Stimulated activated CD4-positive, alpha-beta T cell treated with anti-CD3 and anti-CD28 coated beads, Interleukin-4, amount 100 ng/mL, for 48 hours (primary cell): ENCODE results near the gene NTRK2.

ENCODE experiments used
- DNase-seq, 2 donors: peaks; one replicate each; pipeline ENCODE4 v3.0.0-alpha.2; 2020; ENCODE audit warnings: low read depth in 2 of 2

Gene NTRK2

DNA sequence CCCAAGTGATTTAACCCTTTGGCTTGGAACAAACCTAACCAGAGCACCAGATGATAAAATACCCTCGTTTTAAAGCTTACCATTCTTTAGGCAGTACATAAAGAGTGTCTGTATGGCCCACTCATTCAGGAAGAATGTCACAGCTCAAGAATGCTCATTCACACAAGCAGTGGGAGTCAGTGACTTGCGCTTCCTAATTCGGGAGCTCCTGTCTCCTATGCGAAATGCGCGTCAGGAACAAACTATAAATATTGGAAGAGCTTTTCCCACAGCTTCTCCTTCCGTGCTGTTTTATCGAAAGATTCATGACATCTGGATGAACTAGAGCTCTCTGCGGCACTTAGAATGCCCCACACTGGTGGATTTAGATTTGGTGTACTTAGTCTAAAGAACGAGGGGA is 66.6 kb downstream of the NTRK2 start:
- DNase-seq, result no peak

DNA sequence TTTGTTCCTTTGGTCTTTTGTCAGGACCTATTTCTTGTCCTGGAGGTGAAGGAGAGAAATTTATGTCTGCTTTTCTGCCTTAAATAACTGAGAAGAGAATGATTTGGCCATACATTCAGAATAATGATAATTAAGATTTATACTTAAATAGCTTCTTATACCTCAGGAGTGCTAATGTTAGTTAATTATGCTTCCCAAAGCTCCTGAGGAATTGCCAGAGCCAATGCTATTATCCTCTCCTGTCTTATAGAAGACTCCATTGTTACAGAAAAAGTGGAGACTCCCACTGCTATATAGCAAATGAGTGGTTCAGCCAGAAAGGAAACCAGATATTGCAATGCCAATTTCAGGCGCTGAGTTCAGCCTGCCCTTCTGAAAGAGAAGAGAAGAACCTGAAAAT is 67.0 kb downstream of the NTRK2 start:
- DNase-seq, result no peak

DNA sequence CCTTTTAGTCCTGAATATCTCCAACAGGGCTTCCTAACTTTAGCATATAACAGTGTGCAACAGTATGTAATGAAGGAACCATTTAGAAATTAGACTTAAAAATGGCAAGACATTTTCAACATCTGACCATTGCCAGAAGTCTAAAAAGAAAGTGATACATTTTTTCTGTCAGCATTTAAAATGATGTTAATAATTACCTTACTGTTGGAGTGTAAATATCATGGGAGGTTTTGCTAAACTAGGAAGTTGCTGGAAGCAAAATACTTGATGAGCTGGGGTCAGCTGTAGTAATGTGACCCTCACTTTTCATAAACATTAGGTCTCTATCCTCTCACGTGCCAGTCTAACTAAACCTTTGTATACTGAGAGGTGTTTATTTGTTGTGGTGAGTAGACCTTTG is 68.8 kb downstream of the NTRK2 start:
- DNase-seq, result no peak

DNA sequence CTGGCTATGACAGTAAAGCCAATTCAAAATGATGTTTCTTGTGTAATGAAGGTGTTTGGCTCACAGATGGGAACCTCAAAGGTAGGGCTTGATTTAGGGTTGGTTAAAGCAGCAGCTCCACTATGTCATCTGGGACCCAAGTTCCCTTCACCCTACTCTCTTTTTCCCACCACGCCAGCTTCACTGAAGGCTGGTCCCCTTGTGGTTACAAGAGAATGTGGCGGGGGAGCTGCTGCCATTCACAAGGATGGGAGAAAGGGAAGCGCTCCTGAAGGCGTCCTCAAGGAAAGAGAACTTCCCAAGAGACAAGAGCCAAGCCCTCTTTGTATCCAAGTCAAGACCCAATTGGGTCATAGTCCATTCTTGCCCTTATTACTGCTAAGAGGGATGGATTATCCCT is 72.7 kb downstream of the NTRK2 start:
- DNase-seq, result no peak

DNA sequence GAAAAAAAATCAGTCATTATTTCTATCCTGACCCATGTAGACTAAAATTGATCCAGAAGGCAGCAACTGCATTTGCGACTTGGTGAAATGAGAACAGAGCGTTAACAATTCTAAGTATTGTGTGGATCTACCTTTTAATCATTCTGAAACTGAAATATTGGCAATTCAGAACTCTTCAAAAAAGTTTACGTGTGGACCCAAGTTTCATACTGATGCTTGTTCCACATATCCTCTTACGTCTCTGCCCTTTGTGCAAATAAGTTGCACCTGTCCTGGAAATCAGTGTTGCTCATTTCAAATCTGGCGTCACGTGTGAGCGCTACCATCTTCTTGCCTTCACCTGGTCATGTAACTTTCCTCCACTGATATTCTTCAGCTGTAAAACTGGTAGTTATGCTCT is 74.7 kb downstream of the NTRK2 start:
- no peak for DNase-seq

DNA sequence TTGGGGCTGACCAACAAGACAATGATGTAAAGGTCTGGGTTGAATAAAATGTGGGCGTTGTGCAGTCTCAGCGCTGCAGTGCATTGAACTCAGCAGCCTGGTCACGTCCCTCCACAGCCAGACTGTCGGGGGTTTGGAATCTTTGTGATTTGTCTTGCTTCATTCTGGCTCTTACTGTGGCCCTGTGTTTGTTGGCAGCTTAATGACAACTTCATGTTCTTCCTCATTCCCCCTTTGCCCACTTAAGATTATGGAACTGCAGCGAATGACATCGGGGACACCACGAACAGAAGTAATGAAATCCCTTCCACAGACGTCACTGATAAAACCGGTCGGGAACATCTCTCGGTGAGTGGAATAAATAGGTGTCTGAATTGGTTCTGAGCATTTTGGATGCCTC is 75.2 kb downstream of the NTRK2 start:
- DNase-seq, result no peak

DNA sequence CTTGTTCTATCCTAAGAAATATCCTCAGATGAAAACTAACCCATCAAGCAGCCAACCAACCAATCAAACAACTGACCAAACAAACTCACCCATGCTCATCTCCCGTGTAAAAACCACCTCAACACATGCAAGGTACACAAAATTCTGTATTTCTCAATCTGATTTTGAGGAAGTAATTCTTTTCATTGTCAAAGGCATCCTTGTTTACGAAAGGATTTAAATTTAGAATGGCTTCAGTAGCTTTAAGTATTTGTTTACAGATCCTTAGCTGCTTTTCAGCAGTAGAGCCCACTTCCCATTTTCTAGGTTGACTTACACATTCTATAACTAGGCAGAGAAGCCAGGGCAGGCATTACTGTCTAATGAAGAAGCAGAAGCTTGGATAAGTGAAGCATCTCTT is 78.6 kb downstream of the NTRK2 start:
- DNase-seq, result no peak

DNA sequence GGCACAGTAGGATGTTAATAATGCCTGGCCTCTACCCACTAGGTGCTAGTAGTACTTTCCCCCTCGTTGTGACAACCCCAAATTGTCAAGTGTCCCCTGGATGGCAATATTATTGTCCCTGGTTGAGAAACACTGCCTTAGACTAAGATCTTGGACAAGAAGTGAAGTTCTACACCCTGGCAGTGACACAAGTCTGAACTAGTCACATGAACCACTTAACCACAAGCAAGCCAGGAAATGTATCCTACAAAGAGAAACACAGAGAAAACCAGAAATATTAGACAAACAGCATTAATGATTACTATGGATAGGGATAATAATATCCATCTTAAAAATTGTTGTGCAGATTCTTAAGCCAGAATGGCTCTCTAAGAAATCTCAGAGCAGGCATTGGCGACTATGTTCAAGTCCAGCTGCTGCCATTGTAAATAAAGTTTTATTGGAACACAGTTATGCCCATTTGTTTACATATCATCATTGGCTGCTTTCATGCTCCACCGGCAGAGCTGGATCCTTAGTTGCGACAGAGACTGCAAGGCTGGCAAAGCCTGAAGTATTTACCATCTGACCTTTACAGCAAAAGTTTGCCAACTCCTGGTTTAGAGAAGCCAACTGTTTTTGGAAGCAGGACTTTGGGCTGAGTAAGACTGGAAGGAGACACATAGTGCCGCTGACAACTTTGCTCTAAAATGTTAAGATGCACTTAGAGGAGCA is 80.8 kb downstream of the NTRK2 start:
- no peak for DNase-seq

DNA sequence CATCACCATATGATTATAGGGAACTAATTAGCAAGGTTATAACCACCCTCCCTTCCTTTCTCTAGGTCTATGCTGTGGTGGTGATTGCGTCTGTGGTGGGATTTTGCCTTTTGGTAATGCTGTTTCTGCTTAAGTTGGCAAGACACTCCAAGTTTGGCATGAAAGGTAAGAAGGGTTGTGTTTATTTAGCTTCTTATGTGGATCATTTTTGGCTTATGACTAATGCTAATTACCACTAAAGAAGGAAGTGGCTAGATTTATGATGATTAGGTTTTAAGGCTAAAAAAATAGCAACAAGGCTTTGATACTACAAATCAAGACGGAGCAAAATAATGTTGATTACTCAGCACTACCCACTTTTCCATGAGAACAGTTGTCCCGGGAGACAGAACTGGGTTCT is 82.4 kb downstream of the NTRK2 start:
- DNase-seq, result no peak

DNA sequence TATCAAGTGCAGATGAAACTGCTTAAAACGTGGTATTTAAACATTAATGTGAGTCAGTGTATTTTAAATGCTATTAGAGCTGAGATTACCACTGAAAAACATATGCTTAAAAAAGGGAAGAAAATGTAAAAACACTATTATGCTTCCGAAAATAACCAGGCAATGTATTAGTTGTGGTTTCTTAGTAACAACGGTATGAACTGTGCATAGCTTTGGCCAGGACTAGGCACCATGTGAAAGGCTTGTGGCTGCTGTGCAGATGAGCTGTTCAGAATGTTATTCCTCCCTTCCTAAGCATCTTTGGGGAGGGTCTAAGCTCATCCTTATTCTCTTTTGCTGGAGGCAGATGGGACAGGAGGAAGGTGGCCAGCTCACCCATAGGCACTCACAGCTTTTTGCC is 84.9 kb downstream of the NTRK2 start:
- DNase-seq, result no peak

DNA sequence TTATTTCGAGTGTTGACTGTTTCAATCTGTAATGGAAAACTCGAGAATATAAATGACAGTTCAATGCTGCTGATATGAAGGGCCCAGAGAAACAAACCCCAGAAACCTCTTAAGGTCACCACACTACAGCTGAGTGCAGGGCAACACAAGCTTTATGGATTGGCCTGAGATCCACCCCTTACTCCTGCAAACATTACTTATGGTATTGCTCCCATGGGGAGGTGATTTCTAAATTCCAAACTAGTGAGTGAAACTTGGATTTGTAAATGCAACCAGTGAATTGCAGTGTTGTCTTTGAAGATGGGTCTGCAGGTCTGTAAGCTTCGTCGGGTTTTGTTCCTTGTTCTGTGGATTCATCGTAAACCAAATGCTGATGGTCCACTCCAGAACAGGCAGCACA is 85.4 kb downstream of the NTRK2 start:
- DNase-seq, result no peak

DNA sequence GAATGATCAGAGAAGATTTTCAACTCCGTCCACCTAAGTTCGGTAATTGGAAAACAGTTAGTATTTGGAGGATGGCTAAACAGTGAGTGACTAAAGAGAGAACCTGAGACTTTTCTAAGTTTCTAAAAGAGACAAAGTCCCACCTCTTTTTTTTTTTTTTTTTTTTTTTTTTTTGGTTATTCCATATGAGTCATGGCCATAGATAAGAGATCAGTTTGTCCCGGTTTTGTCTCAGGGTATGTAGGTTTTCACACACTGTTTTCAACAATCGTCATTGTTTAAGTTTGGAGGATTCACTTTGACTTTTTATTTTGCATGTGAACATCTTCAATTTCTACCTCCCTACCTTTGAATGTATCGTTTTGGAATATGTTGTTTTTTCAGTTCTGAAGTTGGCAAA is 85.9 kb downstream of the NTRK2 start:
- DNase-seq, result no peak

DNA sequence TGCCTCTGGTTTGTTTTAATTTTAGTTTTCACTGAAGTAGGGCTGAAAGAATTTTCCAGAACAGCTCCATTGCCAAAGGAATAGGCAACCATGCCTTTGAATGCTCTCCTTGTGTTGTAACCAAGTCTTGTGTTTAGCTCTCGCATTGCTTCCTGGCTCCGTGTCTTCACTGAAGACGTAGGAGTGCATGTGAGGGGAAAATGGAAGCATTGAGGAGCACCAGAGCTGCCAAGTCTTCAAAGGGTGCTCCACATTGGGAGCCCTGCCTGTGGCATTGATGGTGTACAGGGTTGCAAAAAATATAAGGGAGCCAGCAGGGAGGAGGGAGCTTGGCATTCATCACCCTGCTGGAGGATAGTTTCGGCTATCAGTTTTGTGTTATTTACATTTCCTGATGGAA is 86.6 kb downstream of the NTRK2 start:
- no peak for DNase-seq

DNA sequence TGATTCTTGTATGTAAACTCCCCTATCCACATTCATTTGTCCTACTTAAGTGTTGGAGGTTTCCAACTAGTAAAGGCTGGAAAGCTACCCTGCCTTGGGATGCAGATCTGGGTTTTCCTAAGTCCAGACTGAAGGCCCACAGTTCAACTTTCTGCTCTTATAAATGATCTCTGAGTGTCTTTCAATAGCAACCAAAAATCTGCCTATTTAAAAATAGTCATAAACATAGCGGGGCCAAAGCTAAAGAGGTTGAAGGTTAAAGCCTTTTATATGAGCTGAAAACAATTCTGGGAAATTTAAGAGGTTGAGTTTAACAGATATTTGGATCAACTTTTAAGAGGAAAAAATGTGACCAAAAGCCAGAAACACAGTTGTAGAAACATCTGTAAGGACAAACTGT is 87.2 kb downstream of the NTRK2 start:
- no peak for DNase-seq

DNA sequence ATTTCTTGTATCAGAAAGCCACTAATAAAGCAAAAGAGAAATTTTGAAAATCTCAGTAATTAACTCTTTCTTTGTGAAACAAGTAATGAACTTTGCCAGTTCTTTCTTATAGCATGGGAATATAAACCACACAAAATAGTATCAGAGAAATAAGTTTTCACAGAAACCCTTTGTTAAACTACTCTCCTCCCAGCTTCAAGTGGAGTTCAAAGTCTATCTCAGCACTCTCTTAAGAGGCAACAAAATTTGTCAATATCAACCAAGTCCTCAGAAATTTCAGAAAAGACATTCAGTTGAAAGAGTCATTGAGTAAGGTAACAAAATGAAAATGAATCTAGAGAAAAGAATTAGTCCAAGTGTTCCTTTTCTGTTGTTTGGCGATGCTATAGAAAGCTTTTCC is 89.3 kb downstream of the NTRK2 start:
- no peak for DNase-seq

DNA sequence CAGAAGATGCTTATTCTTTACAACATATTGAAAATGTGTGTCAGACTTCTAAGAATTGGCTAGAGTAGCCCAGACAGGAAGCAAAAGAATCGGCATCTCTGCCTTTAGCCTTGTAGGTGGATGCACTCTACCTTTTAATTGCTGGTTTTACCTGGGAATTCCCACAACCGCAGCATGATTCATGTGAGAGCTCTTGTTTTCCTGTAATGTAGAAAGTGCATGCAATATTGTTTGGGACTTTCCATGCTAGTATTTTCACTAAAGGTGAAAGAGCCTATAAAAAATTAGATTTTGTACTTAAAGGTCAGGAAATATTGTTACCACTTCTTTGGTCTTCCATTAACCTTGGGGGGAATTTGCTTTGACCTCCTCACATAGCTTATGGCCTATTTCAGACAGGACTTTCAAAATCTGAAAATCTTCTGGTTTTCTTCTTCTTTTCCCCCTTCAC is 89.8 kb downstream of the NTRK2 start:
- DNase-seq, result peak in 1 of 2 donors; percentile 31

DNA sequence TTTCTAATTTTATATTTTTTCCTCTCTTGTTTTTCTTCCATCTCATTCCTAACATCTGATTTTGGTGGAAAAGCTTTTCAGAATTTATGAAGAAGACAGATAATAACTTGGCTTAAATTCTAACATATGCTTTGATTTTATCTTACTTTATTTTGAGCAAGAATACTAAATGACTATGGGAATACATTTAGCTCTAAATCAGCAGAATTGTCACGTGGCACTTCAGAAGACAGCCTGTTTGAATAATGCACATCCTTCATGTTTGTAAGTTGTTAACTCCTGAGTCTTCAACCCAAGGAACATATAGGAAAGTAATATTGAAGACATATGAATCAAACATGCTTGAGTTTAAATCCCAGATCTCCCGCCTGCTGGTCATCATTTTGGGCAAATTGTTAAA is 90.3 kb downstream of the NTRK2 start:
- DNase-seq, result no peak

DNA sequence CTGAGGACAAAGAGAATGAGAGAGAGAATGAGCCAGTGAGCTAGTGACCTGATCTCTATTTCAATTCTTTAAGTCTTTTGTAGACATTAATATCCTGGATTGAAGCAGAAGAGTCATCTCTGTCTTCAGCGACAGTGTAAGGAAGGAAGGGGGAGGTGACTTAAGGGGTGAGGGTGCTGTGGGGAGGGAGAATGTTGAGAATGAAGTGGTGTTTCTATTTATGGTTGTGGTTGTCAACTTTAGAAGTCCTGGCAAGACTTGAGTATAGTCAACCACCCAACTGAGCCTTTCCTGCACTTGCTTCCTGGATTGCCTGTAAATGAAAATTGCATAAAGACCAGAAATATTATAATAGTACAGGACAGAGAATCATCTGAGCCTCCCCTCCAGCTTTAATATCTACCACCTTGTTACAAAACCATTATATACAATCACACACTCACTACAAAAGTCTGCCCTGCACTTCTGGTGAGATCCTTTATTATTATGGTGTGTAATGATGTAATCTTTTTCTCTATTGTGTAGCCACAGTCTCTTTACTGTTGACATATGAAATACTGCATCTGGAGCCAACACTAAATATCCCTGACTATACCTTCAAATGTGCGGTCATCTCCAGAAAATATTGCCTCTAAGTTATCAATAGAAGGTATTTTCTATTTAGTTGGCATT is 91.7 kb downstream of the NTRK2 start:
- no peak for DNase-seq

DNA sequence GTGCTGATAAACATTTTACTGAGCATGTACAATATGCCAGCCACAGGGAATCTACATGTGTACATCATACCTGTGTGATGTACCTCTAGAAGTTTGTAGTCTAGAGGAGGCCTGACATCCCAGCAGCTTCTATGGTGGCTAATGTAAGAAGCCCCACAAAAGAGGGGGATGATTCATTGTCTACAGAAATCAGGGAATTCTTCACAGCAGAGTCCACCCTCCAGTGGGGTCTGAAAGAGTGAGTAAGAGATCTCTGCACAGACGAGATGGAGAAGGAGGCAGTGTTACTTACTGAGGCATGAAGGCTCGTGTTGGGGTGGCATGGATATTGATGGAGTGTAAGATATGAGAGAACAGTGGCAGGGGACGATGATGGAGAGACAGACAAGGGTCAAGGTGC is 103.0 kb downstream of the NTRK2 start:
- DNase-seq, result no peak

DNA sequence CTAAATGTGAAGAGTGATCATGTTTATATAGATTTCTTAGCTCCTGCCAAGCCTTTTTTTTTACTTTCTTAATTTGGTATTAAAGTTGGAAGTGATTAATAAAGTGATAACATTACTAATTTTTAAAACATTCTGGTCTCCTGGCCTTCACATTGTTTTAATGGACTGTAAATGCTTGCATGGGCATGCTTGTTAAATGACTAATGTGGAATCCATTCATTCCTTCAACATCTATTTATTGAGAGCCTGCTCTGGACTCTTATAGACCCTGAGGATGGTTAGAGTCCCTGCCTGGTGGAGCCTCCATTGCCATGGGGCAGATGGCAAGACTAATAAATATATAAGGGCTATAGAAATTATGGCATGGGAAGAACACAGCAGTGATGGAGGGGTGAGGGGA is 103.5 kb downstream of the NTRK2 start:
- DNase-seq, result no peak

DNA sequence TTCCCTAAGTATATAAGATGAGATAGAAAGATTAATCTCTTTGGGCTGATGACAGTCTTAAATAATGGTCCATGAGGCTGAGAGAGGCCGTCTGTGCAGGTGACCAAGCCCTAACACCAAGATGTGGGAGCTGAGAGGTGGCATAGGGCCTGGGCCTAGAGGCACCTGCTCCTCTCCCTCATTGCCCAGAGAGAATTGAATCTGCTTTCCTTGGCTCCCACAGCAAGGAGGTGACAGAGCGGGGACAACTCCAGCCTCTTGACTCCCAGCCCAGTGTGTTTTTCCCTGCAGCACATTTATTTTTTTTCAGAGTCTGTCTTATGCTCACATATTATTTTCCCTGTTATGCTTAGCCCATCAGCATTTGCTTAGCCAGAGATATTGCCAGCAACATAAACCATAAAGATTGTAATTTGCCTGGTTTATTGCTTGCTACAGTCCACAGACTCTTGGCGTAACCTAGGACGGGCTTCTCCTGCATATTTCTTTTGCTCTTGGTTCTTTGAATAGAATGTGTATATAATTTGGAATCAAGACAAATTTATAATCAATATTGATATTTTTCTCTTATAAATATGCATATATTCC is 105.6 kb downstream of the NTRK2 start:
- no peak for DNase-seq

DNA sequence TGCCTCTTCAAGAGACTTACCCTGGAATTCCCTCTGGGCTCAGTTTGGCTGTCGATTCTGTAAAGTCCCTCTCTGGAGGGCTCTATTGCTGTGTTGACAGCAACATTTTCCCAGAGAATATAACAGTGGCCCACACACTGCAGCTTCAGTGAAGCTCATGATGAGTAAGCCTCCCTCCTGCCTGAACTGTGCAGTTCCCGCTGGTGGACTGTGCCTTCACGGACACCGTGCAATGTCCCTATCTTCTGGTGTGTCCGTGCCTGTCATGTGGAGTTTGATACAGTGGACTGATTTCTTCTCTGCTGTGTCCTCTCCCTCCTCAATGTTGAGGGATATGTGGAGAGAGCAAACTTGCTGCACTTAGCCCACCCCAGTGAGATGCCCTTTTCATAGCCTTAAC is 109.0 kb downstream of the NTRK2 start:
- DNase-seq, result no peak

DNA sequence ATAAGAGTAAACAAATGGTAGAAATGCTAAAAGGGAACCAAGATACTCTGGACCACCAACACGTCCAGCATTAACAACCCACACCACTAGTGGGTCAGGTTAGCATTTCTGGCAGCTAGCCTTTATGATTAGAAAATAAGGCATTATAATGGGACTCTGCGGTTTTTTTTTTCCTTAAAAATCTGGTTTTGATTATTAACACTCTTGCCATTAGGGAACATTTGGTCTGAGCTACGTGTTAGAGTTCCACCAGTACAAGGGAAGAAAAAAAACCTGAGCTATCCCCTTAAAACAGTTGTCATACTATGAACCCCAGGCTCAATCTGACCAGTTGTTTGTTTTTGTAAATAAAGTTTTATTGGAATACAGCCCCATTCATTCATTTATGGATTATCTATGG is 110.4 kb downstream of the NTRK2 start:
- no peak for DNase-seq
